H1 (cell line): Measurements from ENCODE around the gene BBX. TPM values are rescaled to one million over a fixed set of nuclear protein-coding genes. Genes with fewer than 3 reads are reported as not detected.

ENCODE experiments used
- ATF3 ChIP-seq: IDR thresholded peaks from 2 replicates; pipeline ENCODE4 v1.6.1; 2011; ENCODE audit warnings: low read depth, mild to moderate bottlenecking, low read length; ENCODE audit not compliant: insufficient read depth
- CHD2 ChIP-seq: IDR thresholded peaks from 2 replicates; pipeline ENCODE4 v1.6.1; 2012; ENCODE audit warnings: low read length, improper control_type of control experiment
- EGR1 ChIP-seq: IDR thresholded peaks from 2 replicates; pipeline ENCODE4 v1.6.1; 2011; ENCODE audit warnings: low read depth, low read length, borderline replicate concordance
- SP1 ChIP-seq: IDR thresholded peaks from 2 replicates; pipeline ENCODE4 v1.6.1; 2011; ENCODE audit warnings: low read depth, low read length
- polyA plus RNA-seq, 7 experiments: library from polyadenylated mRNA; depleted of rRNA in 3 of 7; stranded (reverse) in 5 of 7; unstranded in 2 of 7; fragments of >200 nt in 5 of 7; fragments of 200-250 nt in 2 of 7; gene quantifications; 1 replicate in 5 of 7; 2 replicates in 1 of 7; 4 replicates in 1 of 7; pipeline versions ENCODE4 v1.2.1 to v1.2.3, GENCODE V29; 2011 to 2013; ENCODE audit warnings: missing spikeins in 2 of 7, mixed read lengths in 2 of 7
- total RNA-seq: library from RNA; stranded (reverse); fragmentation: NEBNext Ultra II Directional; extraction: Animal tissue kit (Norgen Biotek cat#: 25700); gene quantifications from 2 replicates; pipeline ENCODE4 v1.2.1, GENCODE V29; 2021

The BBX gene
- total and polyA plus RNA-seq, 2 of the 8 experiments (the other 6 are each of a cell fraction or from before 2014, with no cell fraction given): 11.0 to 42.5 TPM

DNA sequence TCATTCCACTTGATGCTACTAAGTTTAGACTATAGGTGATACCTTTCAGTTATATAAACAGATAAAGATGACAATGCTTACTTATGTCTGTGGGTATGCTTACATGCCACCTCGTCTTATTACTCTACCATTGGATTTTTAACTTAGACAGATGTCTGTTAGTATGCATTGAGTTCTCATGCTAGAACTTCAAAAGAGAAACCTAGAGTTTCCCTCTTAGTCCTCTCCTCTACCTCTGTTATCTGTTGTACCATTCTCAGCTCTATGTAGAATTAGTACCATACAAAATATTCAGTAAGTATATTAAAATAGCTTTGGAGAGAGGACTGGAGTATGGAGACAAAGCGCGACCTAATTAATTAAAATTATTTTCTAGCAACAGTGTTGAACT lies 111.3 kb downstream of the BBX start (continued):
- TF ChIP-seq EGR1 (no peak), CHD2 (no peak), ATF3 (no peak), SP1 (no peak)
